HG03432 (cell line): ENCODE data around the gene PGA4.
"Not testable (repeated sequence)": the region's sequence is repeated elsewhere in the genome, so short reads cannot be mapped to it uniquely, and the experiment has no call there.

Experiments used
- ATAC-seq: cut with Tn5 transposase; IDR thresholded peaks from one replicate; pipeline ENCODE4 v1.9.1; 2021; ENCODE audit warnings: mild to moderate bottlenecking, moderate library complexity; ENCODE audit not compliant: unreplicated experiment

Gene PGA4

DNA sequence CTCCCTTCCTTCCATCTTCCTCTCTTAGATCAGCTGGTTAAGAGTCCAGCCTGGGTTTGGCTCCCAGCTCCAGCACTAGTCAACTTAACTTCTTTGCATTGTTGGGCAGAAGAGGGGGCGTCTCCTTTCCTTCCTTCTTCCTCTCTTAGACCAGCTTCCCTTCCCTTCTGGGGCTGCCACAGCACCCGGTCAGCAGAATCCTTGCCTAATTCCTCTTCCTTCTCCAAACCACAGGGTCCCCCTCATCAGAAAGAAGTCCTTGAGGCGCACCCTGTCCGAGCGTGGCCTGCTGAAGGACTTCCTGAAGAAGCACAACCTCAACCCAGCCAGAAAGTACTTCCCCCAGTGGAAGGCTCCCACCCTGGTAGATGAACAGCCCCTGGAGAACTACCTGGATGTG lies 18.3 kb upstream of the PGA4 start:
- ATAC-seq: not testable (repeated sequence)

DNA sequence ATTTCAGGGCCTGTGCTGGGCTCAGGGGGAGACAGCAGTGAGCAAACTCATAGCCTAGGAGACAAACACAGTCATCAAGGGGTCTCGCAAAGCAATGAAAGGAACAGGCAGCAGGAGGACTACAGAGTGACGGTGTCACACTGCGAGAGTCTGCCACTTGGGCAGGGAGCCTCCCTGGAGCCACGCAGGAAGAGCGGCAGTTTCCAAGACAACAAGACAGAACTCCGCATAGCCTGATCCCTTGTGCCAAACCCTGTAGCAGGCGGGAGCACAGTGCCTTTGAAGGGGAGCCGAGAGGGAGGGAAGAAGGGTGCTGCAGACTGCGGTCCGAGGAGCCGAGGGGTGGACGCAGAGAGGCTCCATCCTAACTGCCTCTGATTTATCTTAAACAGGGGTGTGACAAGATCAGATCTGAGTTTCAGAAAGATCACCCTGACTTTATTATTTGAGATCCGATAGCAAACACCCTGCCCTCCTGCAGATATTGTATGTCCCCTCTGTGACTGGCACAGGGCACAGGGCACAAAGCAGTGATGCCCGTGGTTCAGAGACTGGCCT lies 17.6 kb upstream of the PGA4 start:
- not testable (repeated sequence) for ATAC-seq

DNA sequence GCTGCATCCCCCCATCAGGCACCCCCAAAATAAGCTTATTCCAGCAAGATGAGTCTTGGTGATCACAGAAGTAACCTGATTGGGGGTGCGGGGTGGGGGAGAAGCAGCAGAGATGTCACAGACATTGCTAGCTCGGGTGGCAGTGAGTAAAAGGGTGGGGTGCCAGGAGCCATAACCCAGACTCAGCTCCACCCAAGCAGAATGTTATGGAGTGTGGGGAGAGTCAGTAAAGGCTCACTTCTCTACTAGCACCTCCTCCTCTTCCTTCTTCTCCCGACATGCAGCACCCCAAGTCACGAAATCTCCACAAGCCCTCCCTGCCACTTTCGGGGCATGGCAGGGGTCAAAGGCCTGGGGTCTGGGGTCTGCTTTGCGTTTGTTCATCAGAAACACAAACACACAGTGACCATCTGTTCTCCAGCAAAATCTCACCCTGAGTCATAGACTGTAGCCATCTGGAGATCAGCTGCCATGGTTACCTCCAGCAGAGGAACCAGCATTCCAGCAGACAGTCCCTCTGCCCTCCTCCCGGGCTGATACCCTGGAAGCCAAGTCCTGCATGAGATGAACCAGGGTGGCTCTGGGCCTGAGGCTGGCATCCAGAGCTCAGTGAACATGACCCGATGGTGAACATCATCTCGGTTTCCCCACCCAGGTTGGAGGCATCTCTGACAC lies 14.4 kb upstream of the PGA4 start:
- not testable (repeated sequence) for ATAC-seq

DNA sequence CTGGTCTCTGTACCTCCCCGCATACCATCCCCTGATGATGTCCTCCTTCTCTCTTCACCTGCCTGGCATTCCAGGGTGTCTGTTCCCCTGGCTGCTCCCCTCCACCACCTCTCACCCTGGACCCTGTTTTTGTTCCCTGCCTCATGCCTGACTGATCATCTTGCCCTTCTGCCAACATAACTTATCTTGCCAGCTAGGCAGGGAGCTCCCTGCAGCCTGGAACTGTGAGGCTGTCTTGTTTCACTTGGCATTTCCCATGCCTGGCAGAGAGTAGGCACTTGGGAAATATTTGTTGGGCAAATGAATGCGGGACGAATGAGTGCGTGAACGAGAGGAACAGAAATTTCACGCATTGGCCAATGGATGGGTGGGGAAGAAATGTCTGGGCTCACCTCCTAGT lies 11.5 kb upstream of the PGA4 start:
- ATAC-seq: not testable (repeated sequence)

DNA sequence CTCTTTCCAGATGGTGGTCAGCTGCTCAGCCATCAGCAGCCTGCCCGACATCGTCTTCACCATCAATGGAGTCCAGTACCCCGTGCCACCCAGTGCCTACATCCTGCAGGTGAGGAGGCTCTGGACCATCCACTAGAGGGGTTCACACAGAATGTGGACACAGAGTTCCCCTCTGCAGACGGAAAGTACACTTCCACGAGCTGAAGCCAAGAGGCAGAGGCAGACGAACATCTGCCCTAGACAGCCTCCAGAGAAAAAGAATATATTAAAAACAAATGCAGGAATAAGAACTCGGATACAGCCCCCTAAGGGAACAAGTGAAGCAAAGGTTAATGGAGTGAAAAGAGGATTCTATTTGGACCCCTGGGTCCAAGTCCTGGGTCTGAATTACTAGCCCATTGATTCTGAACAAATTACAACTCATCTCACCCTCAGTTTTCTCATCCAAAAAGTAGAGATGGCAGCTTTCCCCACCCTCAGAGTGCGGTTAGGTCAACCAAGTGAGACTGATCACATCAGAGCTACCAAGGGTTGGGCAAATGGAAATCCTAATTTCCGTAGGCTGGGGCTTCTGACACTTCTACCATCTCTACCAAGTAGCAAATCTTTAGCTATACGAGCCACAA lies 10.7 kb upstream of the PGA4 start:
- not testable (repeated sequence) for ATAC-seq

DNA sequence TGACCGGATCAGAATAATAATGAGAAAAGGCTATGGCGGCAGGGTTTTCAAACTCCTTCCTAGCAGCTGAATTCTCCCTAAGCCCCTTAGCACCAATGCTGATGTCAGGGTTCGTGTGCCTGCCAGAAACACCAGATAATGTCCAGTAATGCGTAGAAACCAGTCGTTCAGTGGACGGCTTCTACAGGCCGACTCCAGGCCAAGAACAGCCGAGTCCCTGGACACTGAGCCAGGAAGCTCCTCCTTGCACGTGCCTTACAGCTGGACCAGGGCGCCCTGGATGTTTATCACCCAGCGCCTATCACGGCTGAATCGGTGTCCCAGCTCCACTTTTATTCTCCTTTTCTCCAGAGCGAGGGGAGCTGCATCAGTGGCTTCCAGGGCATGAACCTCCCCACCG lies 9.9 kb upstream of the PGA4 start:
- not testable (repeated sequence) for ATAC-seq

DNA sequence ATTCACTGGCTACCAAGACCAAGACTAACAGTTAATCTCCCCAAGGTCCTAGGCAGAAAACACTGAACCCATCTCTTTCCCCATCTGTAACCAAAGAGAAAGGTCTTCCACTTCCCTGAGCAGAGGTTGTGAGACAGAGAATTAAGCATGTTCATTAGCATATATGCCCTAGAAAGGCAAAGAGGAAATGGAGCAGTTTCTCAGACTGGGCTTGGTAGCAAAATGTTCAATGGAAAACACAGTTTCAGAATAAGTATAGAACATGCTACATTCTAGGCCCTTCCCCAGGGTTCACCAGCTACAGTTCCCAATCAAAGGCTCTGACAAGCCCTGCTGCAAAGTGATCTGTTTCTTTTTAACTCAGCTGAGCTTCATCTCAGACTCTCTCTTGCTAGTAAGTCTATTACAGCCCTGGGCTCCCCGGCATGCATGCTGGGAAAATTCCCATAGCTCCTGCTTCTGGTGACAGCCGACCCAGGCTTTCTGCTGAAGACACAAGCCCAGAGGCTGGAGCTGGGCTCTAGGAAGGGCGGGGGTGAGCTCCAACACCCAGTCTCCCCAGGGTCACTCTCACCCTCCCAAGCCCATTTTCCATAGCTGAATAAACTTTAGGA lies 8.3 kb upstream of the PGA4 start:
- not testable (repeated sequence) for ATAC-seq

DNA sequence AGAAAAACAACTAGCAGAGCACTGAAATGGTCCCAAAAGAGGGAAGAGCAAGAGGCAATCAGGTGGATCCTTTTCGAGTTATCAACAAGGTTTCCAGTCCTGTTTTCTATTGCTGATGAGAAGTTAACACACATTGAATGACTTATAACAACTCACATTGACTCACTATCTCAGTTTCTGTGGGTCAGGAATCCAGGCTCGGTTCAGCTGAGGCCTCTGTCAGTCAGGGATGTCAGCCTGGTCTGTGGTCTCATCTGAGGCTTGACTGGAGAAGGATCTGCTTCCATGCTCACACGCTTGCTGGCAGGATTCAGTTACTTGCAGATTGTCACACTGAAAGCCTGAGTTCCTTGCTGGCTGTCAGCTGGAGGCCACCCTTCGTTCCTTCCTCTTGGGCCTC lies 3.8 kb upstream of the PGA4 start:
- not testable (repeated sequence) for ATAC-seq

DNA sequence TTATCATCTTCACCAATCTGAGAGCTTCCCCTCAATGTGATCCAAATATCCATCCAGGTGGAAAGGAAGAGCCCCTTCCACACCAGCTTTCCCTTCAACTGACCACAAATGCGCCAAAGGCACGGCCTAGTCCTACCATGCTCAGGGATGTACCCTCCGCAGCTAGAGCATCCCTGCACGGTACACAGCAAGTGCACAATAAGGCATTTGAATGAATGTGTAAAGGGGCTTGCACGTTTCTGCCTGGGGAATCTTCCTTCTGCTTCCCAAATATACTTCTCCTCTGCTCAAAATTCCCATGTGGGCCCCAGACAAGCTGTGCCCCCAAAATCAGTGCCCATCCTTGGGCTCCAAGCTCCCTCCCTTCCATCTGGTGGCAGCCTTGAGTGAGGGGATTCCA lies 3.1 kb upstream of the PGA4 start:
- not testable (repeated sequence) for ATAC-seq

DNA sequence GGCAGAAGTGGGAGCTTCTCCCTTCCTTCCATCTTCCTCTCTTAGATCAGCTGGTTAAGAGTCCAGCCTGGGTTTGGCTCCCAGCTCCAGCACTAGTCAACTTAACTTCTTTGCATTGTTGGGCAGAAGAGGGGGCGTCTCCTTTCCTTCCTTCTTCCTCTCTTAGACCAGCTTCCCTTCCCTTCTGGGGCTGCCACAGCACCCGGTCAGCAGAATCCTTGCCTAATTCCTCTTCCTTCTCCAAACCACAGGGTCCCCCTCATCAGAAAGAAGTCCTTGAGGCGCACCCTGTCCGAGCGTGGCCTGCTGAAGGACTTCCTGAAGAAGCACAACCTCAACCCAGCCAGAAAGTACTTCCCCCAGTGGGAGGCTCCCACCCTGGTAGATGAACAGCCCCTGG lies 545 bp downstream of the PGA4 start:
- not testable (repeated sequence) for ATAC-seq

DNA sequence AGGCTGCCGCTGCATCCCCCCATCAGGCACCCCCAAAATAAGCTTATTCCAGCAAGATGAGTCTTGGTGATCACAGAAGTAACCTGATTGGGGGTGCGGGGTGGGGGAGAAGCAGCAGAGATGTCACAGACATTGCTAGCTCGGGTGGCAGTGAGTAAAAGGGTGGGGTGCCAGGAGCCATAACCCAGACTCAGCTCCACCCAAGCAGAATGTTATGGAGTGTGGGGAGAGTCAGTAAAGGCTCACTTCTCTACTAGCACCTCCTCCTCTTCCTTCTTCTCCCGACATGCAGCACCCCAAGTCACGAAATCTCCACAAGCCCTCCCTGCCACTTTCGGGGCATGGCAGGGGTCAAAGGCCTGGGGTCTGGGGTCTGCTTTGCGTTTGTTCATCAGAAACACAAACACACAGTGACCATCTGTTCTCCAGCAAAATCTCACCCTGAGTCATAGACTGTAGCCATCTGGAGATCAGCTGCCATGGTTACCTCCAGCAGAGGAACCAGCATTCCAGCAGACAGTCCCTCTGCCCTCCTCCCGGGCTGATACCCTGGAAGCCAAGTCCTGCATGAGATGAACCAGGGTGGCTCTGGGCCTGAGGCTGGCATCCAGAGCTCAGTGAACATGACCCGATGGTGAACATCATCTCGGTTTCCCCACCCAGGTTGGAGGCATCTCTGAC lies 4.5 kb downstream of the PGA4 start:
- ATAC-seq: not testable (repeated sequence)

DNA sequence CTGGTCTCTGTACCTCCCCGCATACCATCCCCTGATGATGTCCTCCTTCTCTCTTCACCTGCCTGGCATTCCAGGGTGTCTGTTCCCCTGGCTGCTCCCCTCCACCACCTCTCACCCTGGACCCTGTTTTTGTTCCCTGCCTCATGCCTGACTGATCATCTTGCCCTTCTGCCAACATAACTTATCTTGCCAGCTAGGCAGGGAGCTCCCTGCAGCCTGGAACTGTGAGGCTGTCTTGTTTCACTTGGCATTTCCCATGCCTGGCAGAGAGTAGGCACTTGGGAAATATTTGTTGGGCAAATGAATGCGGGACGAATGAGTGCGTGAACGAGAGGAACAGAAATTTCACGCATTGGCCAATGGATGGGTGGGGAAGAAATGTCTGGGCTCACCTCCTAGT lies 7.3 kb downstream of the PGA4 start:
- ATAC-seq: not testable (repeated sequence)

DNA sequence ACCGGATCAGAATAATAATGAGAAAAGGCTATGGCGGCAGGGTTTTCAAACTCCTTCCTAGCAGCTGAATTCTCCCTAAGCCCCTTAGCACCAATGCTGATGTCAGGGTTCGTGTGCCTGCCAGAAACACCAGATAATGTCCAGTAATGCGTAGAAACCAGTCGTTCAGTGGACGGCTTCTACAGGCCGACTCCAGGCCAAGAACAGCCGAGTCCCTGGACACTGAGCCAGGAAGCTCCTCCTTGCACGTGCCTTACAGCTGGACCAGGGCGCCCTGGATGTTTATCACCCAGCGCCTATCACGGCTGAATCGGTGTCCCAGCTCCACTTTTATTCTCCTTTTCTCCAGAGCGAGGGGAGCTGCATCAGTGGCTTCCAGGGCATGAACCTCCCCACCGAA lies 8.9 kb downstream of the PGA4 start:
- not testable (repeated sequence) for ATAC-seq

DNA sequence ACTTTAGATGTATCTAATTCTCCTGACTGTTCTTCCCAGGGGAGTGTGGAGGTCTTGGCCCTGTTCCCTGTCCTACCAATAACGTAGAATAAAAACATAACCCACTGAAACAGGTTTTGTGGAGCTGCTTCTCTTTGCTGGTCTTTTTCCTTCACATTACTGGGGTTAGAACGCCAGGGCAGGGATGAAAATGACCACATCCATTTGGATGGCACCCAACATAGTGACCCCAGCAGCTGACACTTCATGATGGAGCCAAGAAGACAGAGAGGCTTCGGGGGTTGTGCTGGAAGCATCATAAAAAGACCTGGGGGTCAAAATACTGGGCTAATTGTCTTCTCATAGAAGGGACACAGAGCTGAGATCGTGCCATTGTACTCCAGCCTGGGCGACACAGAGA lies 9.4 kb downstream of the PGA4 start:
- not testable (repeated sequence) for ATAC-seq

DNA sequence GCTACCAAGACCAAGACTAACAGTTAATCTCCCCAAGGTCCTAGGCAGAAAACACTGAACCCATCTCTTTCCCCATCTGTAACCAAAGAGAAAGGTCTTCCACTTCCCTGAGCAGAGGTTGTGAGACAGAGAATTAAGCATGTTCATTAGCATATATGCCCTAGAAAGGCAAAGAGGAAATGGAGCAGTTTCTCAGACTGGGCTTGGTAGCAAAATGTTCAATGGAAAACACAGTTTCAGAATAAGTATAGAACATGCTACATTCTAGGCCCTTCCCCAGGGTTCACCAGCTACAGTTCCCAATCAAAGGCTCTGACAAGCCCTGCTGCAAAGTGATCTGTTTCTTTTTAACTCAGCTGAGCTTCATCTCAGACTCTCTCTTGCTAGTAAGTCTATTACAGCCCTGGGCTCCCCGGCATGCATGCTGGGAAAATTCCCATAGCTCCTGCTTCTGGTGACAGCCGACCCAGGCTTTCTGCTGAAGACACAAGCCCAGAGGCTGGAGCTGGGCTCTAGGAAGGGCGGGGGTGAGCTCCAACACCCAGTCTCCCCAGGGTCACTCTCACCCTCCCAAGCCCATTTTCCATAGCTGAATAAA lies 10.5 kb downstream of the PGA4 start:
- not testable (repeated sequence) for ATAC-seq

DNA sequence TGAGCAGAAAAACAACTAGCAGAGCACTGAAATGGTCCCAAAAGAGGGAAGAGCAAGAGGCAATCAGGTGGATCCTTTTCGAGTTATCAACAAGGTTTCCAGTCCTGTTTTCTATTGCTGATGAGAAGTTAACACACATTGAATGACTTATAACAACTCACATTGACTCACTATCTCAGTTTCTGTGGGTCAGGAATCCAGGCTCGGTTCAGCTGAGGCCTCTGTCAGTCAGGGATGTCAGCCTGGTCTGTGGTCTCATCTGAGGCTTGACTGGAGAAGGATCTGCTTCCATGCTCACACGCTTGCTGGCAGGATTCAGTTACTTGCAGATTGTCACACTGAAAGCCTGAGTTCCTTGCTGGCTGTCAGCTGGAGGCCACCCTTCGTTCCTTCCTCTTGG lies 15.0 kb downstream of the PGA4 start:
- not testable (repeated sequence) for ATAC-seq

DNA sequence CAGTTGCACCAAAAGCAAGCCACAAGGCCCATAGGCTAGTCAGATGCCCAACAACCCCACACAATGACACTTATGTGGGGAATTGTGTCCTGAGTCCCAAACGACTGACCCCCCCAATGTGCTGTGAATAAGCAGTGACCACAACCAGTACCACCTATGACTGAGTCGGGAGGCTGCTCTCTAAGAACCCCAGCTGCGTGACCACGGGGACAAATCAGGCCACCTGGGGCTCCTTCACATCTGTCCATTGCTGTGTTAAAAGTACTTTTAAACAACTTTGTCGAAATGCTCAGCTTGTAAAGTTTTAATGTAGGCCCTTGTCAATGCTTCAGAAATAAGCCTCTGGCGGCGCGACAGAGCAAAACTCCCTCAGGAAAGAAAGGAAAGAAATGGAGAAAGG lies 18.1 kb downstream of the PGA4 start:
- ATAC-seq: not testable (repeated sequence)

DNA sequence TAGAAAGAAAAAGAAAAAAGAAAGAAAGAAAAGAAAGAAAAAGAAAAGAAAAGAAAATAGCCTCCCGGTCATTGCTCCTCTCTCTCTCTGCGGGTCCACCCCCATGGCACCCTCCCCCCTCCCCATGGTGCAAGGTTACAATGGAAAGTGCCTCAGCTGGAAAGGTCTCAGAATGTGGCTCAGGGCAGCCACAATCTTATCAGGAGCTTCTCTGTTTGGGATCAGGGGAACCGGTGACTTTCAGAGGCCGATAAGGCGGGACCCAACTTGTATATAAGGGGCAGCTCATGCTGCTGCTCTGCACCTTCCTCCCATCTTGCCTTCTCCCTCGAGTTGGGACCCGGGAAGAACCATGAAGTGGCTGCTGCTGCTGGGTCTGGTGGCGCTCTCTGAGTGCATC lies 18.7 kb downstream of the PGA4 start, which contains the start of gene PGA5:
PGA5 (plus strand) TSS at position 301 of the 400 bp plus-strand sequence; CDS start at position 353, 52 bp downstream.
- not testable (repeated sequence) for ATAC-seq

DNA sequence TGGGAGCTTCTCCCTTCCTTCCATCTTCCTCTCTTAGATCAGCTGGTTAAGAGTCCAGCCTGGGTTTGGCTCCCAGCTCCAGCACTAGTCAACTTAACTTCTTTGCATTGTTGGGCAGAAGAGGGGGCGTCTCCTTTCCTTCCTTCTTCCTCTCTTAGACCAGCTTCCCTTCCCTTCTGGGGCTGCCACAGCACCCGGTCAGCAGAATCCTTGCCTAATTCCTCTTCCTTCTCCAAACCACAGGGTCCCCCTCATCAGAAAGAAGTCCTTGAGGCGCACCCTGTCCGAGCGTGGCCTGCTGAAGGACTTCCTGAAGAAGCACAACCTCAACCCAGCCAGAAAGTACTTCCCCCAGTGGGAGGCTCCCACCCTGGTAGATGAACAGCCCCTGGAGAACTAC lies 19.4 kb downstream of the PGA4 start:
- ATAC-seq: not testable (repeated sequence)

DNA sequence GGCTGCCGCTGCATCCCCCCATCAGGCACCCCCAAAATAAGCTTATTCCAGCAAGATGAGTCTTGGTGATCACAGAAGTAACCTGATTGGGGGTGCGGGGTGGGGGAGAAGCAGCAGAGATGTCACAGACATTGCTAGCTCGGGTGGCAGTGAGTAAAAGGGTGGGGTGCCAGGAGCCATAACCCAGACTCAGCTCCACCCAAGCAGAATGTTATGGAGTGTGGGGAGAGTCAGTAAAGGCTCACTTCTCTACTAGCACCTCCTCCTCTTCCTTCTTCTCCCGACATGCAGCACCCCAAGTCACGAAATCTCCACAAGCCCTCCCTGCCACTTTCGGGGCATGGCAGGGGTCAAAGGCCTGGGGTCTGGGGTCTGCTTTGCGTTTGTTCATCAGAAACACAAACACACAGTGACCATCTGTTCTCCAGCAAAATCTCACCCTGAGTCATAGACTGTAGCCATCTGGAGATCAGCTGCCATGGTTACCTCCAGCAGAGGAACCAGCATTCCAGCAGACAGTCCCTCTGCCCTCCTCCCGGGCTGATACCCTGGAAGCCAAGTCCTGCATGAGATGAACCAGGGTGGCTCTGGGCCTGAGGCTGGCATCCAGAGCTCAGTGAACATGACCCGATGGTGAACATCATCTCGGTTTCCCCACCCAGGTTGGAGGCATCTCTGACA lies 23.3 kb downstream of the PGA4 start:
- not testable (repeated sequence) for ATAC-seq
